Stimulated activated effector memory CD8-positive, alpha-beta T cell treated with anti-CD3 and anti-CD28 coated beads, Interleukin-12 subunit alpha, Interleukin-12 subunit beta, amount 100 ng/mL, for 72 hours (primary cell): ENCODE data around the gene UBXN4.

Experiments
- ATAC-seq: fragments of 150-1000 bp; cut with Tn5 transposase; 2 replicates; pipeline ENCODE4 v1.10.0; 2021
- DNase-seq, 2 donors: peaks; one replicate each; pipeline ENCODE4 v3.0.0; 2021 to 2022; ENCODE audit warnings: low spot score in 2 of 2
- H3K27ac Mint-ChIP-seq: one replicate; pipeline ENCODE4 v1.8.0; 2022; ENCODE audit warnings: mild to moderate bottlenecking, mixed read lengths
- H3K36me3 Mint-ChIP-seq: one replicate; pipeline ENCODE4 v1.8.0; 2022; ENCODE audit warnings: mild to moderate bottlenecking, mixed read lengths
- H3K4me1 Mint-ChIP-seq: one replicate; pipeline ENCODE4 v1.8.0; 2022; ENCODE audit warnings: mixed read lengths
- H3K4me3 Mint-ChIP-seq: one replicate; pipeline ENCODE4 v1.8.0; 2022; ENCODE audit warnings: mild to moderate bottlenecking, mixed read lengths
- H3K9me3 Mint-ChIP-seq: one replicate; pipeline ENCODE4 v1.8.0; 2022; ENCODE audit warnings: mixed read lengths

UBXN4 gene

GRCh38 chr2:135817466-135817865, 75.8 kb downstream of the UBXN4 start:
- Mint-ChIP-seq H3K9me3 (no peaks in the 10 kb centered on the region), H3K4me3 (no peak overlapping the region), H3K4me1 (peaks cover 43% of the 10 kb centered on the region), H3K36me3 (no peaks in the 10 kb centered on the region), H3K27ac (no peak overlapping the region)
- ATAC-seq (no peak), DNase-seq (no peak)

- peaks cover 43% of the 10 kb centered on the region for H3K4me1 Mint-ChIP-seq
- H3K27ac Mint-ChIP-seq: no peak overlapping the region
- ATAC-seq: no peak
These were observed 76.3 kb downstream of the UBXN4 start for GRCh38 chr2:135817951-135818350.

GRCh38 chr2:135818937-135819610, 77.4 kb downstream of the UBXN4 start:
- Mint-ChIP-seq H3K36me3 (no peaks in the 10 kb centered on the region), H3K4me3 (peak overlapping the region; percentile 52), H3K9me3 (peaks cover 6% of the 10 kb centered on the region), H3K27ac (peak overlapping the region; percentile 60), H3K4me1 (peaks cover 43% of the 10 kb centered on the region)
- DNase-seq: peak; percentile 18 to 68
- peak; percentile 45 for ATAC-seq

More at GRCh38 chr2:135817951-135818350, 76.3 kb downstream of the UBXN4 start:
- Mint-ChIP-seq H3K4me3 (no peak overlapping the region), H3K9me3 (peaks cover 2% of the 10 kb centered on the region), H3K36me3 (no peaks in the 10 kb centered on the region)
- DNase-seq: no peak

GRCh38 chr2:135820003-135820618, 78.5 kb downstream of the UBXN4 start:
- DNase-seq (peak; percentile 62 to 90), ATAC-seq (peak; percentile 98)
- peak overlapping the region; percentile 60 for H3K27ac Mint-ChIP-seq
- H3K36me3 Mint-ChIP-seq: no peaks in the 10 kb centered on the region
- peaks cover 39% of the 10 kb centered on the region for H3K4me1 Mint-ChIP-seq
- H3K9me3 Mint-ChIP-seq: peaks cover 6% of the 10 kb centered on the region
- H3K4me3 Mint-ChIP-seq: peak overlapping the region; percentile 52

- Mint-ChIP-seq H3K4me1 (peaks cover 28% of the 10 kb centered on the region), H3K9me3 (peaks cover 6% of the 10 kb centered on the region), H3K36me3 (no peaks in the 10 kb centered on the region), H3K27ac (no peak overlapping the region), H3K4me3 (peak overlapping the region; percentile 52)
- no peak for ATAC-seq
- no peak for DNase-seq
These were observed 79.5 kb downstream of the UBXN4 start for GRCh38 chr2:135821190-135821589.

GRCh38 chr2:135822855-135823254, 81.2 kb downstream of the UBXN4 start:
- H3K27ac Mint-ChIP-seq: no peak overlapping the region
- H3K36me3 Mint-ChIP-seq: no peaks in the 10 kb centered on the region
- no peak overlapping the region for H3K4me3 Mint-ChIP-seq

GRCh38 chr2:135825131-135825530, 83.5 kb downstream of the UBXN4 start:
- H3K27ac Mint-ChIP-seq: no peak overlapping the region

More at GRCh38 chr2:135822855-135823254, 81.2 kb downstream of the UBXN4 start:
- no peak for DNase-seq
- H3K4me1 Mint-ChIP-seq: peaks cover 27% of the 10 kb centered on the region
- no peak for ATAC-seq
- H3K9me3 Mint-ChIP-seq: peaks cover 6% of the 10 kb centered on the region

GRCh38 chr2:135825550-135826176, 84.0 kb downstream of the UBXN4 start:
- DNase-seq (no peak), ATAC-seq (no peak)
- Mint-ChIP-seq H3K27ac (no peak overlapping the region), H3K4me3 (no peak overlapping the region), H3K4me1 (peaks cover 8% of the 10 kb centered on the region), H3K36me3 (no peaks in the 10 kb centered on the region), H3K9me3 (peaks cover 6% of the 10 kb centered on the region)

More at GRCh38 chr2:135825131-135825530, 83.5 kb downstream of the UBXN4 start:
- ATAC-seq (no peak), DNase-seq (no peak)
- H3K9me3 Mint-ChIP-seq: peaks cover 6% of the 10 kb centered on the region
- peaks cover 14% of the 10 kb centered on the region for H3K4me1 Mint-ChIP-seq
- H3K36me3 Mint-ChIP-seq: no peaks in the 10 kb centered on the region
- no peak overlapping the region for H3K4me3 Mint-ChIP-seq

GRCh38 chr2:135826544-135826943, 84.9 kb downstream of the UBXN4 start:
- no peaks in the 10 kb centered on the region for H3K36me3 Mint-ChIP-seq
- no peak for DNase-seq

GRCh38 chr2:135829378-135830135, 87.9 kb downstream of the UBXN4 start:
- ATAC-seq (no peak), DNase-seq (no peak)
- H3K27ac Mint-ChIP-seq: no peak overlapping the region
- H3K4me1 Mint-ChIP-seq: no peaks in the 10 kb centered on the region
- H3K9me3 Mint-ChIP-seq: no peaks in the 10 kb centered on the region
- H3K36me3 Mint-ChIP-seq: no peaks in the 10 kb centered on the region
- no peak overlapping the region for H3K4me3 Mint-ChIP-seq

More at GRCh38 chr2:135826544-135826943, 84.9 kb downstream of the UBXN4 start:
- H3K27ac Mint-ChIP-seq: no peak overlapping the region
- peaks cover 6% of the 10 kb centered on the region for H3K9me3 Mint-ChIP-seq
- ATAC-seq: no peak
- H3K4me3 Mint-ChIP-seq: no peak overlapping the region
- H3K4me1 Mint-ChIP-seq: peaks cover 1% of the 10 kb centered on the region

GRCh38 chr2:135831180-135831812, 89.6 kb downstream of the UBXN4 start:
- Mint-ChIP-seq H3K9me3 (no peaks in the 10 kb centered on the region), H3K27ac (no peak overlapping the region), H3K4me3 (no peak overlapping the region), H3K36me3 (no peaks in the 10 kb centered on the region), H3K4me1 (peaks cover 6% of the 10 kb centered on the region)
- no peak for DNase-seq
- no peak for ATAC-seq

- no peak for ATAC-seq
These were observed 91.2 kb downstream of the UBXN4 start for GRCh38 chr2:135832891-135833290.

More at GRCh38 chr2:135832891-135833290, 91.2 kb downstream of the UBXN4 start:
- Mint-ChIP-seq H3K9me3 (no peaks in the 10 kb centered on the region), H3K4me1 (peaks cover 10% of the 10 kb centered on the region), H3K27ac (no peak overlapping the region), H3K4me3 (no peak overlapping the region), H3K36me3 (no peaks in the 10 kb centered on the region)
- no peak for DNase-seq
